Stimulated activated CD4-positive, alpha-beta T cell treated with anti-CD3 and anti-CD28 coated beads, TNF-alpha, amount 100 ng/mL, for 4 hours (primary cell): Measurements from ENCODE around the gene GNB1L.

ENCODE experiments used
- DNase-seq, 3 experiments: peaks; one replicate each; pipeline ENCODE4 v3.0.0-alpha.2; 2020; ENCODE audit warnings: low read depth in 3 of 3

GNB1L gene, protein sequence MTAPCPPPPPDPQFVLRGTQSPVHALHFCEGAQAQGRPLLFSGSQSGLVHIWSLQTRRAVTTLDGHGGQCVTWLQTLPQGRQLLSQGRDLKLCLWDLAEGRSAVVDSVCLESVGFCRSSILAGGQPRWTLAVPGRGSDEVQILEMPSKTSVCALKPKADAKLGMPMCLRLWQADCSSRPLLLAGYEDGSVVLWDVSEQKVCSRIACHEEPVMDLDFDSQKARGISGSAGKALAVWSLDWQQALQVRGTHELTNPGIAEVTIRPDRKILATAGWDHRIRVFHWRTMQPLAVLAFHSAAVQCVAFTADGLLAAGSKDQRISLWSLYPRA

DNA sequence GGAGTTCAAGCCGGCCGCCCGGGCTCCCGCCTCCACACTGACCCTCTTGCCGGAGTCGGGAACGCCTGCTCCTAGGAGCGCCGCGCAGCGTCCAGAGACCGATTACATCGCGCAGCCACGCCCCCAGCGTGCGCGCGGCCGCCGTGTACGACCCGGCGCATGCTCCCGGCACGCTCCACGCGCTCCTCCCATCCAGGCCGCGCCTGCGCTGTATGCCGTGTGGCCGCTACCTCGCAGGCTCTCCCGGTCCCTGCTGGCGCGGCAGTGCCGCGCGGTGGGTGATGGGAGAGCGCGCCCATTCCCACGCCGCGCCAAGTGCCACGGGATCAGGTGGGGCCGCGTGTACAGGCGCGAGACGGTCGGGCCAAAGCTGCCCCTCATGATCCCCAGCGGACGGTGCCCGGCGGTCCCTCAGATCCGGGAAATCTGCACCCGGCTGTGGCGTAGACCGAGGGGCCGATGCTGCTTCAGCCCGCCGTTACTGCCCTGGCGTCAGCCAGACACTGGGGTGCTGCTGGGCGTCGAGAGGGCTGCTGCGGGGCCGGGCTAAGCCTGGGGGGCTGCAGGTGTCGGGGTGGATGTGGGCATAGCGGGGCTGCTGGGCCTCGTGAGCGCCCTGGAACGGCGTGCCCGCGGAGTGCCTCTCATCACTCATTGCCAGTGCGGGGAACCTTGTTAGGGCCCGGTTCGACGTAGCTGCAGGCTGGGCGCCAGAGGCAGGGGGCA, at the start of gene GNB1L, which contains the start of gene RTL10:
TSS of gene GNB1L (minus strand) at position 97 of the 726 bp plus-strand sequence. CDS start 33,519 bp downstream, outside the sequence.
TSS of gene RTL10 (minus strand) at position 97 of the 726 bp plus-strand sequence. CDS start 2,613 bp downstream, outside the sequence.
- peak; percentile 89 to 94 (median 93) for DNase-seq

DNA sequence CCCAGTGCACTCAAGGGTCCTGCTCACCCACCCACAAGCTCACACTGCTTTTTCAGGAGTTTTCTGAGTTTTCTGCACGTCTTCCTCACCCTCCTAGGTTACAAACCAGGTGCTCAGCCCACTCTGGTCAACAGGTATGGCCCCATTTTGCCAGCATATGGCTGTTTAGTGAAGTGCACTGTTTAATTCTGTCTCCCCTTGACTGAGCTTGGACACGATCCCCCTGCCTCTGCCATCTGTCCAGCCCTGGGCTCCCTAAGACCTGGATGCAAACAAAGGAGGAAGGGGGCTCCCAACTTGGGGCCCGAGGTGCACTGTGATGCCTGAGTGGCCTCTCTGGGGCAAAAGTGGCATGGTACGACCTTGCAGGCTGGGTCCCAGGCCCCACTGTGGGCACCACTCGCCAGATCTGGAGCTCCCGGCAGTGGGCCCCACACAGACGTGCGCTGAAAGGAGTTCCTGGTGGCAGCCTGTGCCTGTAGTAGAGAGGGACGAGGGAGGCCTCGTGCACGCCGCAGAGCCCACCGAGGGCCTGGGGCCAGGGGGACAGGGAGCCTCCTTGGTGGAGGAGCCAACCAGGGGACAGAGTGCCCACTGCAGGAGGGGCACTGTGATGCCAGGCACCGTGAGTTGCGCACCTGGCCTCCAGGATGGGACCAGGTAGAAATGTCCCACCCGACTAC, 49.6 kb upstream of the GNB1L start:
- no peak for DNase-seq

- DNase-seq, result no peak
These were observed 48.8 kb upstream of the GNB1L start for GRCh38 chr22:19903513-19903912.

GRCh38 chr22:19903031-19903430, 48.4 kb upstream of the GNB1L start:
- no peak for DNase-seq

DNA sequence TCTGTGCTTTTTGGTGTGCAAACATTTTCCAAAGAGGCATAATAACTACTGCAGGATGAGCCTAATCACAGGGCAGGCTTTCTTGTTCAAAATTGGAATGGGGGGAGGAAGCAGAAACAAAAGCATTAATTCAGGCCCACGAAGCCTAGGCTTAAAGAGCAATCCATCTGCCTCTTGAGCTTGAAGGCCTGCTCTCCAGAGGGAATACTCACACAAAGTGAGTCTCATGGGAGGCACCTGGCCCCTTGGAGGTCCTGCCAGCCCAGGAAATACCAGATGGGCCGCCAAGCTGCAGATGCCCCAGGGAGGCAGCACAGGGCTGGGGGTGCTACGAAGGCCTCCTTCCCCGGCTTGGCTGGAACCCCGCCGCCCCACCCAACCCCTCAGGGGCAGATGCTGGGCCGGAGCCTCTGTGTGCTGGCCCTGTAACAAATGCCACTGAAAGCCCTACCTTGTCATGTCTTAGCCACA, 47.6 kb upstream of the GNB1L start:
- DNase-seq, result no peak

DNA sequence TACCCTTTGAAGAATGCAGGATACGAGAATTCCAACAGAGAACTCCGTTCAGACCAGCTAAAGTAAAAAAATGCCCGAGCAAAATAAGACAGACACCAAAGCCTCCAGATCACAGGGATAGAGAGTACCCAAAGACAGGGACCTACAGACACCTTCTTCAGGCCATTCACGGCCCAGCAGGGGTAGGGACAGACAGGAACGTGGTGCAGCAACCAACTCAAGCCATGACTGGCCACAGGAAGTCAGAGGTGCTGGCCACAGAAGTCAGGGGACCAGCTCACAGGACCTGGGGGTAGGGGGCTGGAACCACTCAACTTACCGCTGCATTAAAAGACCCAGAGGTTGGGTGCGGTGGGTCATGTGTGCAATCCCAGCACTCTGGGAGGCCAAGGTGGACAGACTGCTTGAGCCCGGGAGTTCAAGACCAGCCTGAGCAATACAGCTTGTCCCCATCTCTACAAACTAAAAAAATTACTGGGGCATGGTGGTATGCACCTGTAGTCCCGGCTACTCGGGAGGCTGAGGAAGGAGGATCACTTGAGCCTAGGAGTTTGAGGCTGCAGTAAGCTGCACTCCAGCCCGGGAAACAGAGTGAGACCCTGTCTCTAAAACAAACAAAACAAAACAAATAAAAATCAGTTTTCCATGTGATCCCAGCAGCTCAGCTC, 47.0 kb upstream of the GNB1L start:
- no peak for DNase-seq

DNA sequence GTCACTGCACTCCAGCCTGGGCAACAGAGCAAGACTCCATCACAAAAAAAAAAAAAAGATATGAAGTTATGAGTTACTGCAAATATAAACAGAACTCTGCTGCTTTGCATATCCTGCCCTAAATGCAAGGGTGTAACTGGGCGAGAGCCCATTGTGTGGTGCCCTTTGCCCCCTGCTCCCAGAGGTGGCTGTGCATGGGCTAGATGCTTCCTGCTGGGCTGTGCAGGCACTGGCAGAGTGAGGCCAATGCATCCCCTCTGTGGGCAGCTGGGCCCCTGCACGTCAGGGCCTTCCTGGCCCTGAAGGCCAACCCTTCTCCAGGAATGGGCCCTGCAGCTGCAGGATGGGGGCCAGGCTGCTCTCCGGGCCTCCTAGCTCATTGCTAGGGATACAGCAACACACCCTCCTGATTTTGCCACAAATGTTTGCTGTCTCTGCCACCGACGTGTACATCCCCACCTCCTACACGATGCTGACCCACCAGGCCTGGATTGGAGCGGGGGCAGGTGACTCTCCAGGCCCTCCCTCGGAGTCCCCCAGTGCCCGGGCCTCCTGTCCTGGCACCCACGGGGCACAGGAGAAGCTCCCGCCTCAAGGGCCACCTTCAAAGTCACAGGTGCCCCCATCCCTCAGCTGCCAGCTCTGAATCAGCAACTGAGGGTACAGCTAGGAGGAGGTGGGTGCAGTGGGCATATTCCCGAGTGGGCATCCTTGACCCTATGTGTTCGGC, 46.2 kb upstream of the GNB1L start:
- no peak for DNase-seq

DNA sequence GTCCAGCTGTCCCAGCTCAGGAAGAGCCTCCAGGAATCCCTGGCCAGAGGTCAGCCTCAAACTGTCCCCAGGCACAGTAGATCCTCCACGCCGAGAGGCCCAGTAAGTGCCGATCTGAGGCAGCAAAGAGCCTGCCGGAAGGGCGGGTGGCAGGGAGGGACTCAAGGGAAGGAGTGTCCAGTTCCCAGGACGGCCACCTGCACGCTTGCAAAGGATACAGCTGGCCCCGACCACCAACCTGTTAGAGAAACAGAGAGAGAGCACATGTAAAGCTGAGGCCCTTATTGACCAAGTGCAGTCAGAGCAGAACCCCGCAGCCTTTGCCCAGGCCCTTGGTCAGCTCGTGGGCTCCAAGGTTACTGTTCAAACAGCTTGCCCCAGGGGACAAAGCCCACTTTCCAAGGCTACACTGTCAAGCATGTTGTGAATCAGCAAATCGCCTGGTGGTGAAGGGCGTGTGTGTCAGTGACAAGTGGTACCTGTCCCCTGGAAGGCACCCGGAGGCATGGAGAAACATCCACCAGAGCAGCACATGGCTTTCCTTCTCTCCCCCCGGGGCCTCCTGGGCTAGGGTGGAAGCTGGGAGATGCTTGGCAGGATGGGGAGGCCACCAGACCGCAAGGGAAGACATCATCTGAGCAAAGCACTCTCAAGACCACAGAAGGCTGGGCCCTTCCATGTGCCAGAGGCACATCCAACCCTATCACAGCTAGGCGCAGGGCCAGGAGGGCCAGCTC, 44.3 kb upstream of the GNB1L start:
- DNase-seq, result no peak

DNA sequence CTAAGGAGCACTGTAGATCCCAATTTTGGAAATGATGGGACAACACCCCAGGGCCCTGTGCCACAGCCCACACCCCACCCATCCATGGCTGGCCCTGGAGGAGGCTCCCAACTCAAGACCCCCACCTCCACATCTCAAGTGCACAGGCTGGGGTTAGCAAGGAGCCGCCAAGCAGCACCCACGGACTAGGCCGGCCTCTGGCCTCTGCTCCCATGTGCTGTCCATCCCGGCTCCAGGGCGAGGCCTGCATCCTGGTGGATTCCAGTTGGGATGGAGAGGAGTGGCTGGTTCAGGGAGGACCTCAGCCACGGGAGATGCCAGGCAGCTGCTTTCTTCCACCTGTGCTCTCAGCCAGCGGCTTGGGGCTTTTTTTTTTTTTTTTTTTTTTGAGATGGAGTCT, 43.5 kb upstream of the GNB1L start:
- no peak for DNase-seq

DNA sequence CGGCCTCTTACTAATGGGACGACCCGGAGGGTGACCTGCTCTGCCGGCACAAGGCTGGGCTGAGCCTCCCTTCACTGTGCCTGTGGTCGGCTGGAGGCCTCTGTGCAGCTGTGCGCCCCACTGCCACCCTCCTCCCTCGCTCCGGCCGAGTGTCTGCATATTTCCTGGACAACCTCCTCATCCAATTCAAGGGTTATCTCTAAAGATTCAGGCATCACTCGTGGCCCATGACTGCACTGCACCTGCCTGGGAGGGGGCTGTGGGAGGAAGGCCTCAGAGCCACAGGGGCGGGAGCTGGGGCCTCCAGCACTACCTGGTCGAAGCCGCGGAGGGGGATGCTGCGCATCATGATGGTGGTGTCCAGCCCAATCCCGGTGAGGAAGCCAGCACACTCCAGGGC, 43.1 kb upstream of the GNB1L start:
- DNase-seq, result no peak

DNA sequence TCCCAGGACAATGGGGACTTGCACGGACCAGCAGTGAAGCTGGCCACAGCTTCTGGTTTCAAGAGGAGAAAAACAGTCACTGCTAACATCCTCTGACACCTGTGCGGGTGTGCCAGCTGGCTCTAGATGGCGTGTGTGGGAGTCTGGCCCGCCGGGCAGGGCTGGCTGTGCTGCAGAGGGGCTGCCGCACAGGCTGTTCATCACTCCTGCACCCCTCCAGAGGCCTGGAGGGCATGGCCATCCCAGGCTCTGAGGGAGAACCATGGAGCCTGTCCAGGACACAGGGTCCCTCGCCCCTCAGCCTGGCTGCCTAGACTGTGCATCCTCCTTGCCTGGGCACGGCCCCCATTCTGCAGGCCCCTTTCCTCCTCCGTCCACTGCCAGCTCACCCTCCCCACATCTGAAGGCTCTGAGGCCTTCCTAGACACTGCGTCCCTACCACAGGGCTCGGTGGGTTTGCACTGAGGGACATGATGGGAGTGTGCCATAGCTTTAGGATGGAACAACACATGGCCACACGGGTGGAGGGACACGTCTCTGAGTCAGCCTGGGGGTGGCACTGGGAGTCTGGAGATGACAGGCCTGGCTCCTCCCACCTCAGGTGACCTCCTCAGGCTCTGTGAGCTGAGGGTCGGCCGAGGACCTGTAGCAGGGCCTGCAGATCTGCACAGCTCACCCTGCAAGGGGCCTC, 42.1 kb upstream of the GNB1L start:
- DNase-seq, result no peak

GRCh38 chr22:19895160-19895849, 40.6 kb upstream of the GNB1L start:
- no peak for DNase-seq

DNA sequence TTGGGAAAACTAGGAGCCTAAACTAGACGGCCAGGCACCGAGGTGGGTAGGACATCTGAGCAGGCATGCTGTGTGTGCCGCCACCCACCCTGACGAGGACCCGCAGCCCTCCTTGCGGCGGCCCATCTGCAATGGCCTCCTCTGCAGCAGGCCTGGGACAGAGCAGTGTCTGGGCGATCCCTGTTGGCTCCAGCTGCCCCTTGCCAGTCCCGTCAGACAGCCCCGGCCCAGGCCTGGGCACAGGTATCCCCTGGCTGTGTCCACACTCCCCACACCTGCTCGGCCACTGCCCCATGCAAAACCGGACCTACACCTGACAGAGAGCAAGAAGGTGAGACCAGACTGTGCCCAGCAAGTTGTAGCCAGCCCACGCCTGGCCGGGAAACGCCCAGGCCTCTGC, 38.7 kb upstream of the GNB1L start:
- no peak for DNase-seq

GRCh38 chr22:19892925-19893324, 38.3 kb upstream of the GNB1L start:
- no peak for DNase-seq

DNA sequence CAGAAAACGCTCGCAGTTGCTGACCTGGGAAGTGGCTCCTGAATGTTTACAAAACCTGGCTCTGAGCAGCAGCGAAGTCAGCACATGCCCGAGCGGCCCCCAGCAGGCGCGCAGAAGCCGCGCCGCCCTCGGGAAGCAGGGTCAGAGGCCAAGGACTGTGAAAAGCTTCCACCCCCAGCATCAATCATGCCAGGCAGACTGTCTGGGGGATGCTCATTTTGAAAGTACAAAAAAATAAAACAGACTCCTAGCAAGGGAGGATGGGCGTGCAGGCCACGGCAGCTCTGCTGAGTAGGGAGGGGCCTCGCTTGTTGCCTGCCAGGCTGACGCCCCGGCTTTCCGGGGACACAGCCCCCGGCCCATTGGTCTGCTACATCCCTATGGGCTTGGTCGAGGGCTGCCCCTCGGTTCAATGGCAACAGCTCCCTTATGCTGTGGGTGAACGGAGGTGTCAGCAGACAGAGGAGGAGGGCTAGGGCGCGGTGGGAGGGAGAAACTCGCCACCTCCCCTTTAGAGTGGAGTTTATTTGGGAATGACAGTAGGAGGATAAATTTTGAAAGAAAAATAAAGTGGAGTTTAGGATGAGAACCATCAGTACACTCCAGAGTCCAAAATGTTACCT, 37.7 kb upstream of the GNB1L start:
- peak in 1 of 3 experiments; percentile 32 for DNase-seq

GRCh38 chr22:19891317-19892256, 36.9 kb upstream of the GNB1L start:
- peak; percentile 60 to 82 (median 80) for DNase-seq

DNA sequence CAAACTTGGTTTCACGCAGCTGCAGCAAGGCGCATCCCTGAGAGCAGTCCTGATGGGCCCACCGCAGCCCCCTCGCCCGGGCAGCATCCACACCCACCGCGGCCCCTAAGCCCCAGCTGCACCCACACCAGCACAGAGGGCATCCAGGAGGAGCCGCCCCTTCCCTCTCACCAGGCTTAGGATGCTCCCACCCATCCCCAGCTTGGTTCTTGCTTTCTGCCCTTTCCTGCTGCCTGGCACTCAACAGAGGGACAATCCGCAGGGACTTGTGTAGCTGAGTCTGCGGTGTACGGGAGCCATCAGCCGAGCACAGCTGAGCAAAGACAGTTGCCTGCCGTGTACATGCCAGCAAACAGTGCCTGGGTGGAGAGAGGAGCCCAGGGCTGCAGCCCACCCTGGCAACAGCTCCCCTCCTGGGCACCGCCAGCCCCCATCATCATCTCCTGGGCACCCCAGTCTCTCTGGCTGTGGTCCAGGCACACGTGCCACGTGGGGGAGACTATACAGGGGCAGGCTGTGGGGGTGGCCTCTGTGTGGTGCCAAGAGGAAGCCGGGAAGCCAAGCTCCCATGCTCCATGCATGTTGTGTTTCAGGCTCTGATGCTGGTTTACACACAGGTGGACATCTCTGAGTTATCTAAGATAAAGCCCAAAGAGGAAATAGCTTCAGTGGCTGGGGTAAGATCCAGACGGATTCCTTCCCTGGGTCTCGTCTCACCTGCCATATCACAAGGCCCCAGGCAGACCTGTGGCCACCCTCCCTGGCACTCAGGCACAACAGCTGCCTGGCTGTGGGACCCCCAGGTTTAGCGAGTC, 36.0 kb upstream of the GNB1L start:
- no peak for DNase-seq
